ENCODE measurements around the gene TADA2A. TPM values are rescaled to one million over a fixed set of nuclear protein-coding genes. Genes with fewer than 3 reads are reported as not detected.
"Not testable (repeated sequence)": the region's sequence is repeated elsewhere in the genome, so short reads cannot be mapped to it uniquely, and the experiment has no call there.

The TADA2A gene
- polyA plus RNA-seq, 2 donors = 6.2 to 6.7 TPM

DNA sequence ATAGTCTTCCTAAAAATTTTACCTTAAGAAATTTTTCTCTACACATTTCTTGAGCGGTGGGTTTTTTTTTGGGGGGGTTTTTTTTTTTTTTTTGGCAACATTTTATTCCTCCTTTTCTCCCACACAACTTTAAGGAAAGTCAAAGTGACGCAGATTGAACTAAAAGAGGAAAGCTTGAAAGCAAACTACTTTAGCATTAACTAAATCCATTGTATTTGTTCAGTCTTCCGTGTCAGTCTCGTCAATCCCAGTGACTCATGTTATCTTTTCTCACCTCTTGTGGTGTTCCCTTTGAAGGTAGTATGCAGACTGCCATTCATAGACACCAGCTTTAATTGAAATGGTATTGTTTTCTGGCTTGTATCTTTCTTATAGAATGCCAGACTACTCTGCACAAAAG, 39.3 kb downstream of the TADA2A start:
- no peaks in the 10 kb centered on the region for H3K27me3 ChIP-seq (ENCODE audit: control insufficient read depth in 1 of 2, insufficient read depth in 2 of 2, low read length in 2 of 2)
- no peak overlapping the region for H3K4me3 ChIP-seq (ENCODE audit: low read depth in 1 of 2, low read length in 2 of 2)
- 50 to 65% methylated on average over 4 of the region's 4 CpGs for WGBS, 2 donors
- H3K4me1 ChIP-seq (ENCODE audit: control insufficient read depth in 2 of 2, insufficient read depth in 2 of 2, low read length in 1 of 2) = no peaks in the 10 kb centered on the region
- H3K36me3 ChIP-seq (ENCODE audit: control insufficient read depth in 2 of 2, insufficient read depth in 2 of 2, low read length in 1 of 2) = no peaks in the 10 kb centered on the region
- H3K27ac ChIP-seq (ENCODE audit: low read depth in 2 of 2, low read length in 1 of 2) = no peak overlapping the region
- H3K9me3 ChIP-seq (ENCODE audit: control insufficient read depth in 2 of 2, insufficient read depth in 1 of 2, low read depth in 1 of 2, low read length in 1 of 2) = no peaks in the 10 kb centered on the region

DNA sequence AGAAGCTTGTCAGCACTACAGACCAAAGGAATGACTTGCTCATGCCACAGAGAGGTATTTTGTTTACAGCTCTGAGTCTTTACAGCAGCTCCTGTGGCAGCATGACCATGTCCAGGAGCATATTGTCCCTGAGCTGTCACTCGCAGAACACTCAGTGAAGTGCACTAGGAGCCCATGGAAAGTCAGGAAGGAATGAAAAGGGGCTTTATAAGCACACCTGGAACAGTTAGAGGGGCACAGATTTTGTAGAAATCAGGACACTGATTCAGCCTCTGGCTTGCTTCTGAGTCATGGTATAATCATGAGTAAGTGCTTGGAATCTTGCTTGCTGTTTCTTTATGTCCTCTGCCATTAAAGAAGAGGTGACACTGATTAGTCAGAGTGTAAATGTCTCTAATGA, 41.0 kb downstream of the TADA2A start:
- Histone ChIP-seq H3K27ac (ENCODE audit: low read depth in 2 of 2, low read length in 1 of 2) (peak overlapping the region; percentile 38 to 71), H3K27me3 (ENCODE audit: control insufficient read depth in 1 of 2, insufficient read depth in 2 of 2, low read length in 2 of 2) (no peaks in the 10 kb centered on the region), H3K36me3 (ENCODE audit: control insufficient read depth in 2 of 2, insufficient read depth in 2 of 2, low read length in 1 of 2) (no peaks in the 10 kb centered on the region), H3K9me3 (ENCODE audit: control insufficient read depth in 2 of 2, insufficient read depth in 1 of 2, low read depth in 1 of 2, low read length in 1 of 2) (no peaks in the 10 kb centered on the region), H3K4me3 (ENCODE audit: low read depth in 1 of 2, low read length in 2 of 2) (no peak overlapping the region), H3K4me1 (ENCODE audit: control insufficient read depth in 2 of 2, insufficient read depth in 2 of 2, low read length in 1 of 2) (no peaks in the 10 kb centered on the region)
- 84 to 92% methylated on average over 1 of the region's 1 CpG for WGBS, 2 donors

DNA sequence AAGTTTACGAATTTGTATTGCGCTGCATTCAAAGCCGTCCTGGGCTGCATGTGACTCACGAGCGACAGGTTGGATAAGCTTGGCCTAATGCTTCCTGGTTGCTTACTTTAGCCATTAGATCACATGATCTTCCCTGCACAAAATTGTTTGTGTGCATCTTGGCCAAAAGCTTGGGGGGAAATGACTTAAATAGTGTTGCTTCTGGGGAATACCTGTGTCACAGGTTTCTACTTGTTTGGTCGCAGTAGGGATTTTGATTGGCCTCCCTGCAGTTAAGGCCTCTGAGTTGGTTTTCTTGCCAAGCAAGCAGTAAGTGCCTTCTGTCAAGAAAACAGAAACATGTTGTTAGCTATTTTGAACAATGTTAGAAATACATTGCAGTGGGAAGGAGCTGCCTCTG, 43.4 kb downstream of the TADA2A start:
- WGBS, 2 donors = 59 to 64% methylated on average over 6 of the region's 6 CpGs
- Histone ChIP-seq H3K9me3 (ENCODE audit: control insufficient read depth in 2 of 2, insufficient read depth in 1 of 2, low read depth in 1 of 2, low read length in 1 of 2) (no peaks in the 10 kb centered on the region), H3K4me3 (ENCODE audit: low read depth in 1 of 2, low read length in 2 of 2) (no peak overlapping the region), H3K27me3 (ENCODE audit: control insufficient read depth in 1 of 2, insufficient read depth in 2 of 2, low read length in 2 of 2) (no peaks in the 10 kb centered on the region), H3K36me3 (ENCODE audit: control insufficient read depth in 2 of 2, insufficient read depth in 2 of 2, low read length in 1 of 2) (no peaks in the 10 kb centered on the region), H3K27ac (ENCODE audit: low read depth in 2 of 2, low read length in 1 of 2) (peak overlapping the region; percentile 64 to 85), H3K4me1 (ENCODE audit: control insufficient read depth in 2 of 2, insufficient read depth in 2 of 2, low read length in 1 of 2) (no peaks in the 10 kb centered on the region)

DNA sequence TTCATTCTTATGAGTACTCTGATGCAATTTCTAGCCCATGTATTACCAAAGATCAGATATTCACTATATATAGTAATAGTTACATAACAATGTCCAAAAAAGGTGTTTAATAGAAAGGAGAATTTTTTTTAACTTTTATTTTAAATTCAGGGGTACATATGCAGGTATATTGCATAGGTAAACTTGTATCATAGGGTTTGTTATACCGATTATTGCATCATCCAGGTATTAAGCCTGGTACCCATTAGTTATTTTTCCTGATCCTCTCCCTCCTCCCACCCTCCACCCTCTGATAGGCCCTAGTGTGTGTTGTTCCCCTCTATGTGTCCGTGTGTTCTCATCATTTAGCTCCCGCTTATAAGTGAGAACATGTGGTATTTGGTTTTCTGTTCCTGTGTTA, 51.1 kb downstream of the TADA2A start:
- WGBS, 2 donors = 71 to 97% methylated on average over 3 of the region's 3 CpGs
- H3K27ac ChIP-seq (ENCODE audit: low read depth in 2 of 2, low read length in 1 of 2); H3K4me1 ChIP-seq (ENCODE audit: control insufficient read depth in 2 of 2, insufficient read depth in 2 of 2, low read length in 1 of 2); H3K9me3 ChIP-seq (ENCODE audit: control insufficient read depth in 2 of 2, insufficient read depth in 1 of 2, low read depth in 1 of 2, low read length in 1 of 2); H3K27me3 ChIP-seq (ENCODE audit: control insufficient read depth in 1 of 2, insufficient read depth in 2 of 2, low read length in 2 of 2); H3K36me3 ChIP-seq (ENCODE audit: control insufficient read depth in 2 of 2, insufficient read depth in 2 of 2, low read length in 1 of 2); H3K4me3 ChIP-seq (ENCODE audit: low read depth in 1 of 2, low read length in 2 of 2): not testable (repeated sequence)

DNA sequence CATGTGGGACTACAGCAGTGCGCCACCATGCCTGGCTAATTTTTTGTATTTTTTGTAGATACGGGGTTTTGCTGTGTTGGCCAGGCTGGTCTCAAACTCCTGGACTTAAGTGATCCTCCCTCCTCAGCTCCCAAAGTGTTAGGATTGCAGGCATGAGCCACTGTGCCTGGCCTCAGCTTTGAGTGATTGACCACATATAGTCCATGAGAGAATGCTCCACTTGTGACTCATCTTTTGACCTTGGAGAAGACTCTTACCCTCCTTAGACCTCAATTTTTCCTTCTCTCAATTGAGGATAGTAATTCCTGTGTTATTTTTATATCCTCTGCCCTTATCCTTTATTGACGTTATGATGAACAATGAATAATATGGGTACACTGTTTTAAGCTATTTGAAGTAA, 52.1 kb downstream of the TADA2A start:
- Histone ChIP-seq H3K4me3 (ENCODE audit: low read depth in 1 of 2, low read length in 2 of 2) (no peak overlapping the region), H3K27me3 (ENCODE audit: control insufficient read depth in 1 of 2, insufficient read depth in 2 of 2, low read length in 2 of 2) (no peaks in the 10 kb centered on the region), H3K9me3 (ENCODE audit: control insufficient read depth in 2 of 2, insufficient read depth in 1 of 2, low read depth in 1 of 2, low read length in 1 of 2) (no peaks in the 10 kb centered on the region), H3K27ac (ENCODE audit: low read depth in 2 of 2, low read length in 1 of 2) (no peak overlapping the region), H3K4me1 (ENCODE audit: control insufficient read depth in 2 of 2, insufficient read depth in 2 of 2, low read length in 1 of 2) (no peaks in the 10 kb centered on the region), H3K36me3 (ENCODE audit: control insufficient read depth in 2 of 2, insufficient read depth in 2 of 2, low read length in 1 of 2) (no peaks in the 10 kb centered on the region)
- WGBS, 2 donors = 97 to 100% methylated on average over 3 of the region's 3 CpGs

DNA sequence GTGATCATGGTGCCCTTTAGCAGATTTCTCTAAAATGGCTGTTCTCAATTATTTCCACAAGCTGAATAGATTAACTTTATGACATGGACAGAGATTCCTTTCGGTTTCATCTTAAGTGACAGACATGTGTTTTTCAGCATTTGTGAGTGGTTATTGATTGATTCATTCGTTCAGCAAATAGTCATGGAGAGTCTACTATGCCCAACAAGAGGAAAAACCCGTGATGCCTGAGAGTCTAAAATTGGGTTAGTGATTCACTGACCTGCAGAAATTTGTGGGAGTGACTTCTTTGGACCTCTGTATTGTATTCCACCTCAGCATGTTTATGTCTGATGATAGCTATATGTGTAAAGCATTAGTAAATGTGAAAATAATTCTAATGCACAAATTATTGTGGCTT, 55.0 kb downstream of the TADA2A start:
- H3K9me3 ChIP-seq (ENCODE audit: control insufficient read depth in 2 of 2, insufficient read depth in 1 of 2, low read depth in 1 of 2, low read length in 1 of 2) = no peaks in the 10 kb centered on the region
- no peaks in the 10 kb centered on the region for H3K36me3 ChIP-seq (ENCODE audit: control insufficient read depth in 2 of 2, insufficient read depth in 2 of 2, low read length in 1 of 2)
- WGBS, 2 donors = 80 to 86% methylated on average over 3 of the region's 3 CpGs
- H3K4me1 ChIP-seq (ENCODE audit: control insufficient read depth in 2 of 2, insufficient read depth in 2 of 2, low read length in 1 of 2) = no peaks in the 10 kb centered on the region
- no peaks in the 10 kb centered on the region for H3K27me3 ChIP-seq (ENCODE audit: control insufficient read depth in 1 of 2, insufficient read depth in 2 of 2, low read length in 2 of 2)
- H3K27ac ChIP-seq (ENCODE audit: low read depth in 2 of 2, low read length in 1 of 2) = no peak overlapping the region
- H3K4me3 ChIP-seq (ENCODE audit: low read depth in 1 of 2, low read length in 2 of 2) = no peak overlapping the region

DNA sequence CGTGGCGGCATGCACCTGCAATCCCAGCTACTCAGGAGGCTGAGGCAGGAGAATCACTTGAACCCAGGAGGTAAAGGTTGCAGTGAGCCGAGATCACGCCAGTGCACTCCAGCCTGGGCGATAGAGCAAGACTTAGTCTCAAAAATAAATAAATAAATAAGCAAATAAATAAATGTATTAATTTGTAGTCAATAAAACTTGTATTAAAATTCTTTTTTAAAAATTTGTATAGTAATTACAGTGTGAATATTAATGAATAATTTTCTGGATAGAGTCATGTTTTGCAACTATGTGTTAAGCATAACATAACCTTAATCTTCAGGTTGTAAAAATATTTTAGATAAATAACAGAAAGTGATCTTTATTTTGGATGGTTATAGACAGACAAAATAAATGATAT, 55.8 kb downstream of the TADA2A start:
- Histone ChIP-seq H3K36me3 (ENCODE audit: control insufficient read depth in 2 of 2, insufficient read depth in 2 of 2, low read length in 1 of 2) (no peaks in the 10 kb centered on the region), H3K4me1 (ENCODE audit: control insufficient read depth in 2 of 2, insufficient read depth in 2 of 2, low read length in 1 of 2) (no peaks in the 10 kb centered on the region), H3K4me3 (ENCODE audit: low read depth in 1 of 2, low read length in 2 of 2) (no peak overlapping the region), H3K27me3 (ENCODE audit: control insufficient read depth in 1 of 2, insufficient read depth in 2 of 2, low read length in 2 of 2) (no peaks in the 10 kb centered on the region), H3K9me3 (ENCODE audit: control insufficient read depth in 2 of 2, insufficient read depth in 1 of 2, low read depth in 1 of 2, low read length in 1 of 2) (no peaks in the 10 kb centered on the region), H3K27ac (ENCODE audit: low read depth in 2 of 2, low read length in 1 of 2) (no peak overlapping the region)
- WGBS, 2 donors = 95 to 99% methylated on average over 5 of the region's 5 CpGs

DNA sequence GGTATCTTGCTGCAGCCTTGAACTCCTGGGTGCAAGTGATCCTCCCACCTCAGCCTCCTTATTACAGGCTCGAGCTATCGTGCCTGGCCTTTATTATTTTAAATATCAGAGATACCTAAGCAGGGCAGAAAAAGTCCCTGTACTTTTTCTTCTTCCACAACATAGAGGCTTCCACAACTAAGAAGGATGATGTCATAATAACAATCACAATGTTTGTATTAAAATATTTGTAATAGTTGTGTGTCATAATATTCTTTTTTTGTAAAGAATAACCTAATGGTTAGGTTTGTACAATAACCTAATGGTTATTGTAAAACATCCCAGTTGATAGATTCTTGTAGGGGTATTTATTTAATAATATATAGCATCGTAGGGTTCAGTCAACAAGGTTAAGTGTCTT, 56.4 kb downstream of the TADA2A start:
- Histone ChIP-seq H3K4me1 (ENCODE audit: control insufficient read depth in 2 of 2, insufficient read depth in 2 of 2, low read length in 1 of 2) (no peaks in the 10 kb centered on the region), H3K9me3 (ENCODE audit: control insufficient read depth in 2 of 2, insufficient read depth in 1 of 2, low read depth in 1 of 2, low read length in 1 of 2) (no peaks in the 10 kb centered on the region), H3K27me3 (ENCODE audit: control insufficient read depth in 1 of 2, insufficient read depth in 2 of 2, low read length in 2 of 2) (no peaks in the 10 kb centered on the region), H3K36me3 (ENCODE audit: control insufficient read depth in 2 of 2, insufficient read depth in 2 of 2, low read length in 1 of 2) (no peaks in the 10 kb centered on the region), H3K27ac (ENCODE audit: low read depth in 2 of 2, low read length in 1 of 2) (no peak overlapping the region), H3K4me3 (ENCODE audit: low read depth in 1 of 2, low read length in 2 of 2) (no peak overlapping the region)
- 93 to 96% methylated on average over 3 of the region's 3 CpGs for WGBS, 2 donors

DNA sequence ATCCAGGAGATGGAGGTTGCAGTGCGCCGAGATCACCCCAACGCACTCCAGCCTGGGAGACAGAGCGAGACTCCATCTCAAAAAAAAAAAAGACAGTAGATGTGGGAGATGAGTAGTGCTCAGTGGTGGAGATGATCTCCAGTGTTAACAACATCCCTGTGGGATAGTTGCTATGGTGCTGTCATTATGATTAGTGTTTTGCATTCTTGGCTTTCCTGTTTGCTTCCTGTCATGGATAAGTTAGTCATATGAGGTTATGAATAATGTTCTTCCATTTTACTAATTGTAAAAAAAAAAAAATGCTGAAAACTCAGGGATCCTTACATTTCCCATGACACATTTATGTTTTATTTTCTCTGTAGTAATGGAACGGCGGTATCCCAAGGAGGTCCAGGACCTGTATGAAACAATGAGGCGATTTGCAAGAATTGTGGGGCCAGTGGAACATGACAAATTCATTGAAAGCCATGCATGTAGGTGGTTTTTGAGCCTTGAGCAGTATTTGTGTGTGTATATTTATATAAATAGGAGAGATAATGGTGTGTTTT, 58.5 kb downstream of the TADA2A start:
- H3K36me3 ChIP-seq (ENCODE audit: control insufficient read depth in 2 of 2, insufficient read depth in 2 of 2, low read length in 1 of 2) = no peaks in the 10 kb centered on the region
- H3K27ac ChIP-seq (ENCODE audit: low read depth in 2 of 2, low read length in 1 of 2) = no peak overlapping the region
- 95 to 96% methylated on average over 7 of the region's 7 CpGs for WGBS, 2 donors
- H3K4me1 ChIP-seq (ENCODE audit: control insufficient read depth in 2 of 2, insufficient read depth in 2 of 2, low read length in 1 of 2) = no peaks in the 10 kb centered on the region
- H3K9me3 ChIP-seq (ENCODE audit: control insufficient read depth in 2 of 2, insufficient read depth in 1 of 2, low read depth in 1 of 2, low read length in 1 of 2) = no peaks in the 10 kb centered on the region
- no peaks in the 10 kb centered on the region for H3K27me3 ChIP-seq (ENCODE audit: control insufficient read depth in 1 of 2, insufficient read depth in 2 of 2, low read length in 2 of 2)
- no peak overlapping the region for H3K4me3 ChIP-seq (ENCODE audit: low read depth in 1 of 2, low read length in 2 of 2)

DNA sequence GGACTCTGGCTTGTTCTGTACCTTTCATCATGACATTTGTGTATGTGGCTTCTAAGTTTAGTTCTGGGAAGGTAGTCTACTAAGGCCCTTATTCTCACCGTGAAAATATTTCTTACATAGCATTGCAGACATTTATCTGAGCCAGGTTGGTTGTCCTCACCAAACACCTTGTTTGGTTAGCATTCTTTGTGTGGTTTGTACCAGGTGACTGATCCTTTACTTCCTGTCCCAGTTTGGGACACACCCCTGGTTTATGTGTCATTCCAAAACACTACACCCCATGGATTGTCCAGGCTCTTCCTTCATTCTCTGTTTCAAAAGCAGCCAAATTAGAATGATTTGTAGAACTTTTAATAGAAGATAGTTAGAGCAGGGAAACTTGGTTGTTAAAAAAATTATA, 59.8 kb downstream of the TADA2A start:
- Histone ChIP-seq H3K36me3 (ENCODE audit: control insufficient read depth in 2 of 2, insufficient read depth in 2 of 2, low read length in 1 of 2) (peaks cover 3% of the 10 kb centered on the region in 2 donors), H3K4me3 (ENCODE audit: low read depth in 1 of 2, low read length in 2 of 2) (no peak overlapping the region)
- 47 to 88% methylated on average over 1 of the region's 1 CpG for WGBS, 2 donors

More for the DNA sequence above, 59.8 kb downstream of the TADA2A start:
- Histone ChIP-seq H3K27ac (ENCODE audit: low read depth in 2 of 2, low read length in 1 of 2) (peak overlapping the region in 1 of 2 donors; percentile 67), H3K27me3 (ENCODE audit: control insufficient read depth in 1 of 2, insufficient read depth in 2 of 2, low read length in 2 of 2) (no peaks in the 10 kb centered on the region), H3K4me1 (ENCODE audit: control insufficient read depth in 2 of 2, insufficient read depth in 2 of 2, low read length in 1 of 2) (no peaks in the 10 kb centered on the region), H3K9me3 (ENCODE audit: control insufficient read depth in 2 of 2, insufficient read depth in 1 of 2, low read depth in 1 of 2, low read length in 1 of 2) (no peaks in the 10 kb centered on the region)

Data from esophagus (tissue), 2 donors.